Upper lobe of left lung (tissue), 4 donors: ENCODE measurements around the gene PILRA.

ENCODE experiments used
- POLR2A ChIP-seq, 4 donors: fragments of 450-650 bp; IDR thresholded peaks; one replicate each; pipeline ENCODE4 v1.5.1; 2016 to 2017; ENCODE audit warnings: antibody characterized with exemption in 4 of 4, mild to moderate bottlenecking in 2 of 4
- TF ChIP-seq, protein P1 (sequence below), 6 experiments: fragments of 450-650 bp in 4 of 6; fragments of 200-600 bp in 2 of 6; sonication (generic) in 2 of 6; IDR thresholded peaks; one replicate each; pipeline ENCODE4 v1.5.1; 2016 to 2019; ENCODE audit warnings: antibody characterized with exemption in 6 of 6

DNA sequence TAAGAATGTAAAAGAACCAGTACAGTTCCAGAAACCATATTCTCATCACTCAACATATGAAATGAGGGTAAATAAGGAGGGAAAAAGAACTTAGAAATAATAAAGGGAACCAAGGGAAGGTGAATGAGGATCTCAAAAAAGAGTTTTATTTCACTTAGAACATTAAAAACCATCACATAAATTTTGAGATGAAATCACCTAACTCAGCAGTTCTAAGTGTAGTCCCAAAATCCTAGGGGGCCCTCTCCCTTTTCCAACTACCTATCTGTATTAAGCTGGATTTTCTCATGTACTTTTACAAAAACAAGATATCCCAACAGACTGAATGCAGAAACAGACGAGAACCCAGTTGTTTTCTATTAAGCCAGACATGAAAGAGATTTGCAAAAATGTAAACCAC lies 52.1 kb downstream of the PILRA start:
- TF ChIP-seq, protein P1, sequence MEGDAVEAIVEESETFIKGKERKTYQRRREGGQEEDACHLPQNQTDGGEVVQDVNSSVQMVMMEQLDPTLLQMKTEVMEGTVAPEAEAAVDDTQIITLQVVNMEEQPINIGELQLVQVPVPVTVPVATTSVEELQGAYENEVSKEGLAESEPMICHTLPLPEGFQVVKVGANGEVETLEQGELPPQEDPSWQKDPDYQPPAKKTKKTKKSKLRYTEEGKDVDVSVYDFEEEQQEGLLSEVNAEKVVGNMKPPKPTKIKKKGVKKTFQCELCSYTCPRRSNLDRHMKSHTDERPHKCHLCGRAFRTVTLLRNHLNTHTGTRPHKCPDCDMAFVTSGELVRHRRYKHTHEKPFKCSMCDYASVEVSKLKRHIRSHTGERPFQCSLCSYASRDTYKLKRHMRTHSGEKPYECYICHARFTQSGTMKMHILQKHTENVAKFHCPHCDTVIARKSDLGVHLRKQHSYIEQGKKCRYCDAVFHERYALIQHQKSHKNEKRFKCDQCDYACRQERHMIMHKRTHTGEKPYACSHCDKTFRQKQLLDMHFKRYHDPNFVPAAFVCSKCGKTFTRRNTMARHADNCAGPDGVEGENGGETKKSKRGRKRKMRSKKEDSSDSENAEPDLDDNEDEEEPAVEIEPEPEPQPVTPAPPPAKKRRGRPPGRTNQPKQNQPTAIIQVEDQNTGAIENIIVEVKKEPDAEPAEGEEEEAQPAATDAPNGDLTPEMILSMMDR (IDR thresholded peaks at IDR 0.05), result no peak
- TF ChIP-seq POLR2A (IDR thresholded peaks at IDR 0.05), result no peak
